OCI-LY7 (cell line): Measurements from ENCODE around the gene HK2. TPM values are rescaled to one million over a fixed set of nuclear protein-coding genes. Genes with fewer than 3 reads are reported as not detected.

Source experiments
- total RNA-seq, 2 experiments: library from RNA; depleted of rRNA in 1 of 2; stranded (reverse); fragments of >200 nt in 1 of 2; shearing (Covaris generic) in 1 of 2; gene quantifications; 2 replicates each; pipeline ENCODE4 v1.2.3, GENCODE V29; 2014 to 2022

The HK2 gene
- total RNA-seq, 2 experiments from 2014 or later = 8.6 to 50.5 TPM

Other genes starting within 250 kb of the HK2 start
- gene M1AP, start 185.8 kb upstream of the HK2 start, total RNA-seq (2014; rRNA removed; shearing (Covaris generic)) = not detected in 2 replicates
- not detected in 2 replicates for gene M1AP, start 185.8 kb upstream of the HK2 start, total RNA-seq (2022)
- 2.3 and 3.4 TPM in 2 replicates for gene SEMA4F, start 179.9 kb upstream of the HK2 start, total RNA-seq (2014; rRNA removed; shearing (Covaris generic))
- 3.3 and 4.3 TPM in 2 replicates for gene SEMA4F, start 179.9 kb upstream of the HK2 start, total RNA-seq (2022)
- 30.6 and 31.7 TPM in 2 replicates for gene POLE4, start 124.5 kb downstream of the HK2 start, total RNA-seq (2014; rRNA removed; shearing (Covaris generic))
- gene POLE4, start 124.5 kb downstream of the HK2 start, total RNA-seq (2022) = 49.0 and 52.3 TPM in 2 replicates